HepG2 (cell line): ENCODE measurements around the gene ZBTB34. TPM values are rescaled to one million over a fixed set of nuclear protein-coding genes. Genes with fewer than 3 reads are reported as not detected.

Experiments
- ATAC-seq: fragments of 200-7000 bp; cut with Tn5 transposase; 3 replicates; pipeline ENCODE4 v1.9.1; 2020; ENCODE audit warnings: mild to moderate bottlenecking, moderate library complexity
- BruUV-seq: library from RNA; stranded (reverse); fragments of 400-500 nt; replicated peaks from 2 replicates; lab custom pipeline; 2021; lab: Mats Ljungman, UMichigan
- CTCF ChIA-PET: fragments of 300-600 bp; formaldehyde crosslinking; extraction: SDS; loops from one replicate; lab custom pipeline; 2021; ENCODE audit warnings: low total read pairs, inconsistent platforms, low intra/inter-chr PET ratio; lab: Yijun Ruan, JAX
- POLR2A ChIA-PET: fragments of 350-600 bp; sonication (Branson Sonifier 250); formaldehyde crosslinking; loops from one replicate; lab custom pipeline; 2020; ENCODE audit warnings: antibody characterized with exemption, inconsistent platforms; lab: Yijun Ruan, JAX
- DNase-seq: peaks from one replicate; pipeline ENCODE4 v3.0.0-alpha.2; 2015; ENCODE audit warnings: low spot score
- FAIRE-seq: peaks from 3 replicates; lab custom pipeline; 2011; peaks lifted over from hg19 to GRCh38; lab: Jason Lieb, UNC
- H2AFZ ChIP-seq: one replicate; pipeline ENCODE4 v1.6.1; 2011; ENCODE audit warnings: low read length, inconsistent platforms
- H3K27ac ChIP-seq: fragments of 300-600 bp; 3 replicates; pipeline ENCODE4 v1.8.0; 2011; ENCODE audit warnings: mixed run types, mild to moderate bottlenecking, mixed read lengths, low read length, inconsistent platforms; ENCODE audit not compliant: insufficient read depth; ENCODE audit errors: extremely low read length
- H3K27me3 ChIP-seq, 2 experiments: fragments of 200-600 bp in 1 of 2; 2 replicates in 1 of 2; 3 replicates in 1 of 2; pipeline versions ENCODE4 v1.6.0 to v1.8.0; 2011; ENCODE audit warnings: low read length in 2 of 2, mild to moderate bottlenecking in 2 of 2, moderate library complexity in 2 of 2, inconsistent platforms in 1 of 2; ENCODE audit not compliant: insufficient read depth in 2 of 2, control insufficient read depth in 1 of 2
- H3K36me3 ChIP-seq, 2 experiments: fragments of 200-600 bp in 1 of 2; replicated peaks in 1 of 2; 2 replicates in 1 of 2; 3 replicates in 1 of 2; pipeline versions ENCODE4 v1.5.1 to v1.8.0; 2011; ENCODE audit warnings: low read length in 2 of 2, inconsistent platforms in 1 of 2; ENCODE audit not compliant: insufficient read depth in 2 of 2, control insufficient read depth in 1 of 2
- H3K4me1 ChIP-seq: 2 replicates; pipeline ENCODE4 v1.5.1; 2012; ENCODE audit warnings: low read length, inconsistent platforms; ENCODE audit not compliant: insufficient read depth
- H3K4me2 ChIP-seq: 2 replicates; pipeline ENCODE4 v1.6.0; 2011; ENCODE audit warnings: low read depth, low read length, inconsistent platforms
- H3K4me3 ChIP-seq, 3 experiments: fragments of 200-600 bp in 1 of 3; sonication (generic), shearing (Covaris generic) in 1 of 3; replicated peaks in 1 of 3; 2 replicates each; pipeline ENCODE4 v1.5.1; 2011 to 2016; ENCODE audit warnings: low read length in 3 of 3, inconsistent platforms in 2 of 3, low read depth in 2 of 3, mild to moderate bottlenecking in 2 of 3, control low read depth in 1 of 3, mixed read lengths in 1 of 3; ENCODE audit not compliant: insufficient read depth in 1 of 3
- H3K79me2 ChIP-seq: one replicate; pipeline ENCODE4 v1.6.1; 2011; ENCODE audit warnings: low read length, inconsistent platforms; ENCODE audit not compliant: insufficient read depth
- H3K9ac ChIP-seq: 2 replicates; pipeline ENCODE4 v1.6.0; 2011; ENCODE audit warnings: mild to moderate bottlenecking, low read depth, low read length, inconsistent platforms; ENCODE audit not compliant: insufficient read depth
- H3K9me3 ChIP-seq: 2 replicates; pipeline ENCODE4 v1.5.1; 2012; ENCODE audit warnings: mild to moderate bottlenecking, low read length
- H4K20me1 ChIP-seq: 2 replicates; pipeline ENCODE4 v1.6.0; 2011; ENCODE audit warnings: inconsistent platforms, mild to moderate bottlenecking, low read length, moderate library complexity; ENCODE audit not compliant: insufficient read depth
- KDM2A ChIP-seq: sonication (generic); formaldehyde crosslinking; IDR thresholded peaks from 2 replicates; pipeline ENCODE4 v1.4.0; 2020; ENCODE audit warnings: low read depth, missing genetic modification reagents, borderline replicate concordance
- MLLT10 ChIP-seq: sonication (generic); formaldehyde crosslinking; IDR thresholded peaks from 2 replicates; pipeline ENCODE4 v1.4.0; 2020; ENCODE audit warnings: missing genetic modification reagents
- PBX3 ChIP-seq: sonication (generic); formaldehyde crosslinking; IDR thresholded peaks from 2 replicates; pipeline ENCODE4 v1.8.1; 2023; ENCODE audit warnings: missing genetic modification reagents, inconsistent platforms, borderline replicate concordance
- PHF21A ChIP-seq: sonication (generic); formaldehyde crosslinking; IDR thresholded peaks from 2 replicates; pipeline ENCODE4 v1.5.0; 2020; ENCODE audit warnings: mild to moderate bottlenecking, missing genetic modification reagents
- POGZ ChIP-seq: sonication (generic); formaldehyde crosslinking; IDR thresholded peaks from 2 replicates; pipeline ENCODE4 v1.4.0; 2020; ENCODE audit warnings: mild to moderate bottlenecking, missing genetic modification reagents
- SMARCC2 ChIP-seq: fragments of 450-650 bp; IDR thresholded peaks from 2 replicates; pipeline ENCODE4 v1.6.1; 2017; ENCODE audit warnings: antibody characterized with exemption, mild to moderate bottlenecking
- SP140L ChIP-seq: sonication (generic); formaldehyde crosslinking; IDR thresholded peaks from 2 replicates; pipeline ENCODE4 v1.4.0; 2020; ENCODE audit warnings: missing genetic modification reagents, borderline replicate concordance
- SP4 ChIP-seq: sonication (generic); formaldehyde crosslinking; IDR thresholded peaks from 2 replicates; pipeline ENCODE4 v1.8.1; 2023; ENCODE audit warnings: mild to moderate bottlenecking, missing genetic modification reagents
- THYN1 ChIP-seq: sonication (generic); formaldehyde crosslinking; IDR thresholded peaks from 2 replicates; pipeline ENCODE4 v1.8.1; 2023; ENCODE audit warnings: low read depth, mild to moderate bottlenecking, moderate library complexity, missing genetic modification reagents, borderline replicate concordance
- ZFAT ChIP-seq: sonication (generic); formaldehyde crosslinking; conservative IDR thresholded peaks from 2 replicates; pipeline ENCODE4 v1.8.1; 2023; ENCODE audit warnings: missing genetic modification reagents, inconsistent platforms
- ZNF317 ChIP-seq: sonication (generic); formaldehyde crosslinking; IDR thresholded peaks from 2 replicates; pipeline ENCODE4 v1.5.0; 2020; ENCODE audit warnings: mild to moderate bottlenecking, missing genetic modification reagents
- ZNF773 ChIP-seq: sonication (generic); formaldehyde crosslinking; IDR thresholded peaks from 2 replicates; pipeline ENCODE4 v1.4.0; 2020; ENCODE audit warnings: missing genetic modification reagents, borderline replicate concordance
- WGBS: methylation state at CpG from one replicate; pipeline ENCODE4 v1.1.6; 2017; ENCODE audit warnings: low lambda C conversion rate; 5-methylcytosine and 5-hydroxymethylcytosine counted together
- in situ Hi-C: cut with HindIII; loops from 2 replicates; pipeline ENCODE4 v1.10.0; 2017; ENCODE audit warnings: low pct_unique_long_range_greater_than_20kb; ENCODE audit not compliant: extremely low pct_ligation_motif_present
- intact Hi-C: fragments of 100-400 bp; cut with micrococcal nuclease; formaldehyde crosslinking; loops from one replicate; pipeline ENCODE4 v1.10.0; 2022; ENCODE audit not compliant: unreplicated experiment
- polyA plus RNA-seq, 8 experiments: library from polyadenylated mRNA; depleted of rRNA in 3 of 8; stranded (reverse) in 7 of 8; unstranded in 1 of 8; fragments of >200 nt; fragmentation: Illumina TruSeq in 4 of 8; extraction: Trizol in 4 of 8; gene quantifications; 2 replicates each; pipeline versions ENCODE4 v1.2.1 to v1.2.3, GENCODE V29; 2011 to 2016; ENCODE audit warnings: low read depth in 4 of 8, missing spikeins in 1 of 8, mixed read lengths in 1 of 8; ENCODE audit not compliant: insufficient read depth in 1 of 8
- total RNA-seq, 5 experiments: library from RNA; depleted of rRNA; stranded (reverse); fragments of >200 nt; fragmentation: Illumina TruSeq; extraction: Trizol; gene quantifications; 2 replicates each; pipeline ENCODE4 v1.2.3, GENCODE V29; 2016; ENCODE audit warnings: low read depth in 1 of 5
- TF ChIP-seq, protein P1 (sequence below): sonication (generic); formaldehyde crosslinking; IDR thresholded peaks from 2 replicates; pipeline ENCODE4 v1.4.0; 2020; ENCODE audit warnings: missing genetic modification reagents
- TF ChIP-seq, protein P2 (sequence below): sonication (generic); formaldehyde crosslinking; IDR thresholded peaks from 2 replicates; pipeline ENCODE4 v1.5.0; 2020; ENCODE audit warnings: mild to moderate bottlenecking, missing genetic modification reagents, borderline replicate concordance
- TF ChIP-seq, protein P3 (sequence below): sonication (generic); formaldehyde crosslinking; IDR thresholded peaks from 2 replicates; pipeline ENCODE4 v1.5.0; 2020; ENCODE audit warnings: missing genetic modification reagents

ZBTB34 gene
- total and polyA plus RNA-seq, 2 of the 13 experiments (the other 11 are each of a cell fraction or from before 2014, with no cell fraction given), result 5.9 to 8.7 TPM

GRCh38 chr9:126857261-126857960 is 3.0 kb upstream of the ZBTB34 start:
- H2AFZ ChIP-seq, result no peak overlapping the region
- ChIA-PET POLR2A (no interaction called here), CTCF (no interaction called here)
- no peaks in the 10 kb centered on the region for H3K9me3 ChIP-seq
- no peak for ATAC-seq
- H3K27ac ChIP-seq, result no peak overlapping the region
- TF ChIP-seq PHF21A (CRISPR knock-in tag) (no peak), POGZ (CRISPR knock-in tag) (no peak), ZNF773 (CRISPR knock-in tag) (no peak), THYN1 (CRISPR knock-in tag) (no peak), ZNF317 (CRISPR knock-in tag) (no peak), SMARCC2 (no peak), PBX3 (CRISPR knock-in tag) (no peak), MLLT10 (CRISPR knock-in tag) (no peak), SP4 (no peak), KDM2A (CRISPR knock-in tag) (no peak), SP140L (CRISPR knock-in tag) (no peak), ZFAT (CRISPR knock-in tag) (no peak)
- TF ChIP-seq, protein P1, sequence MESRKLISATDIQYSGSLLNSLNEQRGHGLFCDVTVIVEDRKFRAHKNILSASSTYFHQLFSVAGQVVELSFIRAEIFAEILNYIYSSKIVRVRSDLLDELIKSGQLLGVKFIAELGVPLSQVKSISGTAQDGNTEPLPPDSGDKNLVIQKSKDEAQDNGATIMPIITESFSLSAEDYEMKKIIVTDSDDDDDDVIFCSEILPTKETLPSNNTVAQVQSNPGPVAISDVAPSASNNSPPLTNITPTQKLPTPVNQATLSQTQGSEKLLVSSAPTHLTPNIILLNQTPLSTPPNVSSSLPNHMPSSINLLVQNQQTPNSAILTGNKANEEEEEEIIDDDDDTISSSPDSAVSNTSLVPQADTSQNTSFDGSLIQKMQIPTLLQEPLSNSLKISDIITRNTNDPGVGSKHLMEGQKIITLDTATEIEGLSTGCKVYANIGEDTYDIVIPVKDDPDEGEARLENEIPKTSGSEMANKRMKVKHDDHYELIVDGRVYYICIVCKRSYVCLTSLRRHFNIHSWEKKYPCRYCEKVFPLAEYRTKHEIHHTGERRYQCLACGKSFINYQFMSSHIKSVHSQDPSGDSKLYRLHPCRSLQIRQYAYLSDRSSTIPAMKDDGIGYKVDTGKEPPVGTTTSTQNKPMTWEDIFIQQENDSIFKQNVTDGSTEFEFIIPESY (CRISPR knock-in tag), result no peak
- TF ChIP-seq, protein P2, sequence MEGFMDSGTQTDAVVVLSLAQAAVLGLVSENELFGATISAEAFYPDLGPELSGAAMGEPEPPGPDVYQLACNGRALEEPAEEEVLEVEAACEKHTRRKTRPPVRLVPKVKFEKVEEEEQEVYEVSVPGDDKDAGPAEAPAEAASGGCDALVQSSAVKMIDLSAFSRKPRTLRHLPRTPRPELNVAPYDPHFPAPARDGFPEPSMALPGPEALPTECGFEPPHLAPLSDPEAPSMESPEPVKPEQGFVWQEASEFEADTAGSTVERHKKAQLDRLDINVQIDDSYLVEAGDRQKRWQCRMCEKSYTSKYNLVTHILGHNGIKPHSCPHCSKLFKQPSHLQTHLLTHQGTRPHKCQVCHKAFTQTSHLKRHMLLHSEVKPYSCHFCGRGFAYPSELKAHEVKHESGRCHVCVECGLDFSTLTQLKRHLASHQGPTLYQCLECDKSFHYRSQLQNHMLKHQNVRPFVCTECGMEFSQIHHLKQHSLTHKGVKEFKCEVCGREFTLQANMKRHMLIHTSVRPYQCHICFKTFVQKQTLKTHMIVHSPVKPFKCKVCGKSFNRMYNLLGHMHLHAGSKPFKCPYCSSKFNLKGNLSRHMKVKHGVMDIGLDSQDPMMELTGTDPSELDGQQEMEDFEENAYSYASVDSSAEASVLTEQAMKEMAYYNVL (CRISPR knock-in tag), result no peak
- TF ChIP-seq, protein P3, sequence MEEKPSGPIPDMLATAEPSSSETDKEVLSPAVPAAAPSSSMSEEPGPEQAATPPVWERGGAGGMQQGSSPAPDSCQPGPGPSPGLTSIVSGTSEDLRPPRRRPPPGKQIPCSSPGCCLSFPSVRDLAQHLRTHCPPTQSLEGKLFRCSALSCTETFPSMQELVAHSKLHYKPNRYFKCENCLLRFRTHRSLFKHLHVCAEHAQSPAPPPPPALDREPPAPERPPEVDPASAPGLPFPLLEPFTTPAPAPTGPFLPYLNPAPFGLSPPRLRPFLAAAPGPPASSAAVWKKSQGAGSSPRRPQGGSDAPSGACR (CRISPR knock-in tag), result no peak
- DNase-seq, result no peak
- H3K79me2 ChIP-seq, result peaks cover 16% of the 10 kb centered on the region
- H3K4me3 ChIP-seq, result no peak overlapping the region
- H4K20me1 ChIP-seq, result 0 out of 2 replicates have a peak, but pooled peaks cover 7% of the 10 kb centered on the region
- WGBS, result 60% methylated on average over 8 of the region's 8 CpGs
- H3K27me3 ChIP-seq, result peaks cover 0 to 3% of the 10 kb centered on the region in 2 experiments; a peak in 2 of 5 replicates
- peaks cover 38% of the 10 kb centered on the region for H3K4me1 ChIP-seq
- FAIRE-seq, result no peak
- no peak overlapping the region for H3K4me2 ChIP-seq
- BruUV-seq, result no TSS peak
- in situ Hi-C loops (no loop called here), intact Hi-C loops (no loop called here)
- no peaks in the 10 kb centered on the region for H3K36me3 ChIP-seq
- no peak overlapping the region for H3K9ac ChIP-seq
